Right kidney (tissue), 9 donors: ENCODE measurements around the gene FNTB.

Experiments
- DNase-seq: peaks from one replicate; pipeline ENCODE4 v3.0.0-alpha.2; 2016
- long read RNA-seq, 8 donors: transcript quantifications; one replicate each; lab custom pipeline, GENCODE V29; 2026

The FNTB gene
- long read RNA-seq, donor 1, partial matches to known transcripts: 0 of 6 reads
- long read RNA-seq, donor 1, other reads (novel, unspliced or antisense): 0 of 6 reads
- long read RNA-seq, donor 2, partial matches to known transcripts: 0 of 7 reads
- long read RNA-seq, donor 2, other reads (novel, unspliced or antisense): 0 of 7 reads
- long read RNA-seq, donor 3, transcript FNTB-201 (12 exons, 2,834 nt): major isoform, 6 of 20 reads
- long read RNA-seq, donor 3, partial matches to known transcripts: 0 of 20 reads
- long read RNA-seq, donor 3, other reads (novel, unspliced or antisense): 11 of 20 reads
- long read RNA-seq, donor 4, transcript FNTB-201 (12 exons, 2,834 nt): major isoform, 6 of 9 reads
- long read RNA-seq, donor 4, partial matches to known transcripts: 0 of 9 reads
- long read RNA-seq, donor 4, other reads (novel, unspliced or antisense): 0 of 9 reads
- long read RNA-seq, donor 5, partial matches to known transcripts: 0 of 6 reads
- long read RNA-seq, donor 5, other reads (novel, unspliced or antisense): 0 of 6 reads
- long read RNA-seq, donor 6, transcript FNTB-208 (3 exons, 530 nt): major isoform, 7 of 8 reads
- long read RNA-seq, donor 6, partial matches to known transcripts: 0 of 8 reads
- long read RNA-seq, donor 6, other reads (novel, unspliced or antisense): 0 of 8 reads
- long read RNA-seq, donor 7: 0 reads
- long read RNA-seq, donor 8, transcript FNTB-201 (12 exons, 2,834 nt): major isoform, 6 of 10 reads
- long read RNA-seq, donor 8, partial matches to known transcripts: 0 of 10 reads
- long read RNA-seq, donor 8, other reads (novel, unspliced or antisense): 0 of 10 reads

- peak; percentile 99 for DNase-seq
Measured at GRCh38 chr14:64986648-64987437, at the start of gene FNTB. FNTB (plus strand) TSS chr14:64986895; CDS start chr14:64986954, 59 bp downstream.

- no peak for DNase-seq
Measured at GRCh38 chr14:64937171-64937820, 49.4 kb upstream of the FNTB start.

- no peak for DNase-seq
Measured at GRCh38 chr14:64937821-64938193, 48.9 kb upstream of the FNTB start.

- DNase-seq: no peak
Measured at GRCh38 chr14:64938972-64939816, 47.5 kb upstream of the FNTB start.

- no peak for DNase-seq
Measured at GRCh38 chr14:64939817-64940190, 46.9 kb upstream of the FNTB start.

GRCh38 chr14:64940336-64940910, 46.3 kb upstream of the FNTB start:
- DNase-seq: no peak

GRCh38 chr14:64942531-64943111, 44.1 kb upstream of the FNTB start, which contains the start of gene GPX2:
GPX2 (minus strand) TSS chr14:64942745; CDS start chr14:64942726, 19 bp downstream.
- DNase-seq: no peak

- DNase-seq: no peak
Measured at GRCh38 chr14:64943556-64943955, 43.1 kb upstream of the FNTB start.

GRCh38 chr14:64944041-64944440, 42.7 kb upstream of the FNTB start:
- no peak for DNase-seq

- DNase-seq: no peak
Measured at GRCh38 chr14:64944861-64945260, 41.8 kb upstream of the FNTB start.

GRCh38 chr14:64945431-64946178, 41.1 kb upstream of the FNTB start:
- no peak for DNase-seq

GRCh38 chr14:64946310-64947045, 40.2 kb upstream of the FNTB start:
- DNase-seq: no peak

GRCh38 chr14:64947710-64948611, 38.7 kb upstream of the FNTB start:
- DNase-seq: no peak

GRCh38 chr14:64948612-64949210, 38.0 kb upstream of the FNTB start:
- no peak for DNase-seq

GRCh38 chr14:64950889-64951288, 35.8 kb upstream of the FNTB start:
- DNase-seq: no peak

GRCh38 chr14:64951291-64951690, 35.4 kb upstream of the FNTB start:
- no peak for DNase-seq

- DNase-seq: no peak
Measured at GRCh38 chr14:64951724-64952123, 35.0 kb upstream of the FNTB start.
